ENCODE measurements around the gene WDR81. TPM values are rescaled to one million over a fixed set of nuclear protein-coding genes. Genes with fewer than 3 reads are reported as not detected.

The WDR81 gene
- total and polyA plus RNA-seq, 2 donors (not counting 3 experiments of a cell fraction or from before 2014, with no cell fraction given) = 10.4 to 17.3 TPM

DNA sequence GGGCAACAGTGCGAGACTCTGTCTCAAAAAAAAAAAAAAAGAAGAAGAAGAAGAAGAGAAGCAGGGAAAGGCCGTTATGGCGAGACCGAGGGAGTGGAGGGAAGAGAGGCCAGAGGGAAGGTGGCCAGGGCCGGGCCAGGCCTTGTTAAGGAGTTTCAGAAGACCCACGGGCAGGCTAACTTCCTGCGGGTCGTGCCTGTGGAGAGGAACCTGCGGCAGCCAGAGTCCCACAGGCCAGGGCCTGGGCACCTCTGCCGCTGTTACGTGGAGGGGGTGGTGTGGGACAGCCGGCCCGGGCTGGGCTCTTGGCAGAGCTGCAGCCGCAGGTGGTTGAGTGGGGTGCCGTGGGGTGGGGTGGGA, 5.4 kb downstream of the WDR81 start:
- intact Hi-C loops (cut with micrococcal nuclease) = no loop called here
- Histone ChIP-seq H3K27me3 (ENCODE audit: control insufficient read depth in 2 of 2, insufficient read depth in 2 of 2, low read length in 2 of 2) (no peaks in the 10 kb centered on the region), H3K4me3 (replicated peaks in 1 of 3; ENCODE audit: insufficient read depth in 1 of 3, low read depth in 1 of 3, low read length in 3 of 3) (no peak overlapping the region), H3K9me3 (replicated peaks; ENCODE audit: control insufficient read depth, insufficient read depth, low read length) (no peaks in the 10 kb centered on the region), H3K4me1 (ENCODE audit: control insufficient read depth, extremely low read depth, insufficient read depth, low read length) (peaks cover 5% of the 10 kb centered on the region), H3K36me3 (ENCODE audit: control insufficient read depth in 2 of 2, extremely low read depth in 1 of 2, insufficient read depth in 2 of 2, low read length in 2 of 2) (peaks cover 0 to 3% of the 10 kb centered on the region in 2 experiments), H4K20me1 (replicated peaks; ENCODE audit: control insufficient read depth, extremely low read depth, insufficient read depth, low read length) (no peaks in the 10 kb centered on the region), H3K9ac (replicated peaks; ENCODE audit: extremely low read depth, insufficient read depth, low read length) (no peak overlapping the region), H2AFZ (ENCODE audit: low read depth, low read length) (no peak overlapping the region), H3K9me1 (replicated peaks; ENCODE audit: control insufficient read depth, extremely low read depth, insufficient read depth, low read length) (no peaks in the 10 kb centered on the region), H3K79me2 (ENCODE audit: control insufficient read depth, insufficient read depth, low read length) (peaks cover 2% of the 10 kb centered on the region), H3K4me2 (ENCODE audit: insufficient read depth, low read length) (no peak overlapping the region), H3K27ac (ENCODE audit: insufficient read depth, low read depth, low read length) (no peak overlapping the region)
- FAIRE-seq (no peak), DNase-seq (ENCODE audit: low read depth, low spot score) (no peak)
- TF ChIP-seq, protein P1, sequence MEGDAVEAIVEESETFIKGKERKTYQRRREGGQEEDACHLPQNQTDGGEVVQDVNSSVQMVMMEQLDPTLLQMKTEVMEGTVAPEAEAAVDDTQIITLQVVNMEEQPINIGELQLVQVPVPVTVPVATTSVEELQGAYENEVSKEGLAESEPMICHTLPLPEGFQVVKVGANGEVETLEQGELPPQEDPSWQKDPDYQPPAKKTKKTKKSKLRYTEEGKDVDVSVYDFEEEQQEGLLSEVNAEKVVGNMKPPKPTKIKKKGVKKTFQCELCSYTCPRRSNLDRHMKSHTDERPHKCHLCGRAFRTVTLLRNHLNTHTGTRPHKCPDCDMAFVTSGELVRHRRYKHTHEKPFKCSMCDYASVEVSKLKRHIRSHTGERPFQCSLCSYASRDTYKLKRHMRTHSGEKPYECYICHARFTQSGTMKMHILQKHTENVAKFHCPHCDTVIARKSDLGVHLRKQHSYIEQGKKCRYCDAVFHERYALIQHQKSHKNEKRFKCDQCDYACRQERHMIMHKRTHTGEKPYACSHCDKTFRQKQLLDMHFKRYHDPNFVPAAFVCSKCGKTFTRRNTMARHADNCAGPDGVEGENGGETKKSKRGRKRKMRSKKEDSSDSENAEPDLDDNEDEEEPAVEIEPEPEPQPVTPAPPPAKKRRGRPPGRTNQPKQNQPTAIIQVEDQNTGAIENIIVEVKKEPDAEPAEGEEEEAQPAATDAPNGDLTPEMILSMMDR (IDR thresholded peaks at IDR 0.05; ENCODE audit: extremely low read depth in 1 of 2, insufficient read depth in 1 of 2, low read depth in 1 of 2, low read length in 2 of 2) = no peak
- no peak for TF ChIP-seq JUN (IDR thresholded peaks at IDR 0.05; ENCODE audit: borderline replicate concordance, insufficient read depth, insufficient read length, low read depth)
- TF ChIP-seq, protein P2, sequence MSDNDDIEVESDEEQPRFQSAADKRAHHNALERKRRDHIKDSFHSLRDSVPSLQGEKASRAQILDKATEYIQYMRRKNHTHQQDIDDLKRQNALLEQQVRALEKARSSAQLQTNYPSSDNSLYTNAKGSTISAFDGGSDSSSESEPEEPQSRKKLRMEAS (IDR thresholded peaks at IDR 0.05; ENCODE audit: insufficient read depth, insufficient read length) = no peak
- no peak for TF ChIP-seq POLR2AphosphoS5 (IDR thresholded peaks at IDR 0.05; ENCODE audit: insufficient read depth, low read depth, low read length)
- BruUV-seq (replicated peaks) = no TSS peak
- CTCF ChIA-PET = interaction anchor here (1.3 to 2.6 kb wide), 2 partner anchors 54 kb away, joined by 3 to 9 read pairs; no protein-coding TSS in a partner anchor
- dilution Hi-C loops (cut with MboI; ENCODE audit: extremely low pct_ligation_motif_present, low sequenced_read_pairs) = no loop called here
- POLR2A ChIA-PET = no interaction called here

Measured in endothelial cell of umbilical vein (primary cell).